Measurements from ENCODE around the gene HOXA5.

DNA sequence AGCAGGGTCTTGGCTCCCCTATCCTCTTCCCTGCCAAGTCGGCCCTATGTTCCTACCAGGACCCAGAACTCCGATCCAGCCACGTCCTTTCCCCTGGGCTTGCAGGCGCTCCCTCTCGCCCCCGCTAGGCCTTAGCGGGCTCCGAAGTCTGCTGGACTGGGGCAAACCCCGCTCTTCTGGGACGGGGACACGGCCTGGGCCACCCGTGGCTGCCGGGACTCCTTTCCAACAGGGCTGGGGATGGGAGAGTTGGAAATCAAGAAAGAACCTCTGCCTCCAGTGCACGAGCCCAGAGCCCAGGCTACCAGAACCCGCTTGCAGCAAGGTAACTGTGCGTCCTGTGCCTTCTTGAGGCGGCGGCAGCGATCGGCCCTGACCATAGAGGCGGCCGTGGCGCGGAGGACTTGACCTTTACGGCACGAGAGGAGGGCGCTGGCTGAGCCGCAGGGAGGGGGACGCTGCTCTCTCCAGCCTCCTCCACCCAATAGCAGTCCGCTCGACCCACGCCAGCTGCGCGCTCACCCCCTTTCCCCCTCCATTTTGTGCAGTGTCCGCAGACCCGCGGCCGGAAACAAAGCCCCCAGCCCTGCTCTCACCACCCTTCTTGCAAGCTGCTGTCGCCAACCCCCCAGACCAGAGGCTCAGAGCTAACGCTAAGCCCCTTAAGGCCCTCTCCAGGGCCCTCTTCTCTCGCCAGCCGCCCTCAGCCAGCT is 48.5 kb upstream of the HOXA5 start:
- no peak for TF ChIP-seq YY1 (IDR thresholded peaks at IDR 0.05; ENCODE audit: low read depth, low read length)
- TF ChIP-seq, protein P1, sequence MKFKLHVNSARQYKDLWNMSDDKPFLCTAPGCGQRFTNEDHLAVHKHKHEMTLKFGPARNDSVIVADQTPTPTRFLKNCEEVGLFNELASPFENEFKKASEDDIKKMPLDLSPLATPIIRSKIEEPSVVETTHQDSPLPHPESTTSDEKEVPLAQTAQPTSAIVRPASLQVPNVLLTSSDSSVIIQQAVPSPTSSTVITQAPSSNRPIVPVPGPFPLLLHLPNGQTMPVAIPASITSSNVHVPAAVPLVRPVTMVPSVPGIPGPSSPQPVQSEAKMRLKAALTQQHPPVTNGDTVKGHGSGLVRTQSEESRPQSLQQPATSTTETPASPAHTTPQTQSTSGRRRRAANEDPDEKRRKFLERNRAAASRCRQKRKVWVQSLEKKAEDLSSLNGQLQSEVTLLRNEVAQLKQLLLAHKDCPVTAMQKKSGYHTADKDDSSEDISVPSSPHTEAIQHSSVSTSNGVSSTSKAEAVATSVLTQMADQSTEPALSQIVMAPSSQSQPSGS (IDR thresholded peaks at IDR 0.05; ENCODE audit: low read length) = no peak
- TF ChIP-seq, protein P2, sequence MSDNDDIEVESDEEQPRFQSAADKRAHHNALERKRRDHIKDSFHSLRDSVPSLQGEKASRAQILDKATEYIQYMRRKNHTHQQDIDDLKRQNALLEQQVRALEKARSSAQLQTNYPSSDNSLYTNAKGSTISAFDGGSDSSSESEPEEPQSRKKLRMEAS (IDR thresholded peaks at IDR 0.05; ENCODE audit: low read depth, low read length) = no peak
- TF ChIP-seq, protein P3, sequence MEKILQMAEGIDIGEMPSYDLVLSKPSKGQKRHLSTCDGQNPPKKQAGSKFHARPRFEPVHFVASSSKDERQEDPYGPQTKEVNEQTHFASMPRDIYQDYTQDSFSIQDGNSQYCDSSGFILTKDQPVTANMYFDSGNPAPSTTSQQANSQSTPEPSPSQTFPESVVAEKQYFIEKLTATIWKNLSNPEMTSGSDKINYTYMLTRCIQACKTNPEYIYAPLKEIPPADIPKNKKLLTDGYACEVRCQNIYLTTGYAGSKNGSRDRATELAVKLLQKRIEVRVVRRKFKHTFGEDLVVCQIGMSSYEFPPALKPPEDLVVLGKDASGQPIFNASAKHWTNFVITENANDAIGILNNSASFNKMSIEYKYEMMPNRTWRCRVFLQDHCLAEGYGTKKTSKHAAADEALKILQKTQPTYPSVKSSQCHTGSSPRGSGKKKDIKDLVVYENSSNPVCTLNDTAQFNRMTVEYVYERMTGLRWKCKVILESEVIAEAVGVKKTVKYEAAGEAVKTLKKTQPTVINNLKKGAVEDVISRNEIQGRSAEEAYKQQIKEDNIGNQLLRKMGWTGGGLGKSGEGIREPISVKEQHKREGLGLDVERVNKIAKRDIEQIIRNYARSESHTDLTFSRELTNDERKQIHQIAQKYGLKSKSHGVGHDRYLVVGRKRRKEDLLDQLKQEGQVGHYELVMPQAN (conservative IDR thresholded peaks at IDR 0.05) = no peak
- TF ChIP-seq, protein P4, sequence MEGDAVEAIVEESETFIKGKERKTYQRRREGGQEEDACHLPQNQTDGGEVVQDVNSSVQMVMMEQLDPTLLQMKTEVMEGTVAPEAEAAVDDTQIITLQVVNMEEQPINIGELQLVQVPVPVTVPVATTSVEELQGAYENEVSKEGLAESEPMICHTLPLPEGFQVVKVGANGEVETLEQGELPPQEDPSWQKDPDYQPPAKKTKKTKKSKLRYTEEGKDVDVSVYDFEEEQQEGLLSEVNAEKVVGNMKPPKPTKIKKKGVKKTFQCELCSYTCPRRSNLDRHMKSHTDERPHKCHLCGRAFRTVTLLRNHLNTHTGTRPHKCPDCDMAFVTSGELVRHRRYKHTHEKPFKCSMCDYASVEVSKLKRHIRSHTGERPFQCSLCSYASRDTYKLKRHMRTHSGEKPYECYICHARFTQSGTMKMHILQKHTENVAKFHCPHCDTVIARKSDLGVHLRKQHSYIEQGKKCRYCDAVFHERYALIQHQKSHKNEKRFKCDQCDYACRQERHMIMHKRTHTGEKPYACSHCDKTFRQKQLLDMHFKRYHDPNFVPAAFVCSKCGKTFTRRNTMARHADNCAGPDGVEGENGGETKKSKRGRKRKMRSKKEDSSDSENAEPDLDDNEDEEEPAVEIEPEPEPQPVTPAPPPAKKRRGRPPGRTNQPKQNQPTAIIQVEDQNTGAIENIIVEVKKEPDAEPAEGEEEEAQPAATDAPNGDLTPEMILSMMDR (IDR thresholded peaks at IDR 0.05 in 2 of 3, conservative IDR thresholded peaks at IDR 0.05 in 1 of 3; ENCODE audit: control insufficient read depth in 2 of 3, extremely low read depth in 1 of 3, insufficient read depth in 1 of 3, low read depth in 3 of 3, low read length in 3 of 3) = no peak
- TF ChIP-seq NFYA (IDR thresholded peaks at IDR 0.05; ENCODE audit: borderline replicate concordance, low read depth, low read length) = no peak
- no peak for TF ChIP-seq POU2F2 (IDR thresholded peaks at IDR 0.05; ENCODE audit: borderline replicate concordance, low read depth, low read length)
- no peak for TF ChIP-seq NFIC (IDR thresholded peaks at IDR 0.05; ENCODE audit: low read depth, low read length)
- no peak for TF ChIP-seq SMC3 (IDR thresholded peaks at IDR 0.05; ENCODE audit: borderline replicate concordance, low read length)
- no peak for TF ChIP-seq TCF12 (IDR thresholded peaks at IDR 0.05; ENCODE audit: low read depth, low read length)
- no peak for TF ChIP-seq ZNF217 (IDR thresholded peaks at IDR 0.05)
